Measurements from ENCODE around the gene TXNRD1.

The TXNRD1 gene

GRCh38 chr12:104280111-104280510 lies 64.5 kb downstream of the TXNRD1 start:
- DNase-seq: no peak

- no peak for DNase-seq
These were observed 65.3 kb downstream of the TXNRD1 start for GRCh38 chr12:104280717-104281458.

DNA sequence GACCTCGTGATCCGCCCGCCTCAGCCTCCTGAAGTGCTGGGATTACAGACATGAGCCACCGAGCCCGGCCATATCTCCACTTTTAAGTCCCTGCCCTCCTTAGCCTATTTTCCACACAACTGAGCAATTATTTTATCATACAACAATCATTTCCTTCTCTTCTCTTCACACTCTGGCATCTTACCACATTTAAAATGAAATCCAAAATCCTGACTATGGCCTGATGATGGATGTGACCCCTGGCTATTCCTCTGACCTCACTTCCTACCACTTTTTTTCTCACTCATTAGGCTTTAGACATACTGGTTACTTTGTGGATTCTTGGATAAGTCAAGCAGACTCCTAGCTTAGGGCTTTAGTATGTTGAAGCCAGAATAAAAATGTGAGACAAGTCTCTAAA lies 66.1 kb downstream of the TXNRD1 start:
- DNase-seq: no peak

DNA sequence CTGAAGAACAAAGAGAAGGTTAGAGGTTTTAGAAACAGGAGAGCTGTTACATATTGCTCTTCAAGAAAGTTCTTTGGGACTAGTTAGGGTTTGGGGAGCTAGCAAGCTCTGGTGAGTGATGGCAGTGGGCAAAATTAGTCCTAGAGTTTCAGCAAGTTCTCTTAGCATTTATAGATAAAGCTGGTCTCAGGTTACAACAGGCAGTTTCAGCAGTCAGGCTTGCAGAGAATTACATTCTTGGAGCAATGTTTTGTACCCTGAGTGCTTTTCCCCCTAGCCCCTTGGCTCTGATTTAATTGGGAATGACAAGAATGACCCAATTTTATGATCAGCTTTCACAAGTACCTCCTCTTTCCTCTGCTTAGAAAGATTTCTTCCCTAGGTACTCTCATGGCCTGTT lies 66.5 kb downstream of the TXNRD1 start:
- no peak for DNase-seq

DNA sequence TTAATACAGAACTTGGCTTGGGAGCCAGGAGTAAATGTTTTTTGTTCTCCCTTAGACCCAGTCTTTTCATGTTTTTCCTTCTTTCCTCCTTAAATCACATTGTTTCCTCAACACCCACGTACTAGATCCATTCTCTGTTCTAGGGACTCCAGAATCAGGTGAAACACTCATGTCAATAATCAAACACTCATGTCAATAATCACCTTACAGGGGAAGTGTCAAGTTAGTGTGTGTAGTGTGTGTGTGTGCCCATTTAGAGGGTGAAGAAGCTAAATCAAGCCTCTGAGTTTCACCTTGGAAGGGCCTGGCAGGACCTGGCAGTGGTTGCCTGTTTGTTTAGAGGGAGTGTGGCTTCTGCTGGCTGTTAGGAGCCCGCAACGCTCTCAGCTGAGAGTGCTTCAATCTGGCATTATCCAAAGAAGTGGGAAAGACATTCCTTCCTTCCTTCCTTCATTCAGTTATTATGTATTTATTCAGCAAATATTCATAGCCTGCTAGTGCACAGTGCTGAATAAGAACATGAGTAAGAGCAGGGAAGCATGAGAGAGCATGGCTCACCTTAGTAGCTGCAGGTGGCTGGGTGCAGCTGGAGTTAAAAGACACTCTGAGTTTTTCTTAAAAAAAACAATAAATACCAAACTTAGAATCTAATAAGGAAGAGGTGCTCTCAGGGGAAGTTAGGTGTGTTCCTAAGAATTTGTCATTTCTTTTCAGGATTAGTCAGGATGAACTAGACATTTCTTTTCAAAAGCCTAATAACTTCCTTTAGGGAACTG lies 70.3 kb downstream of the TXNRD1 start:
- no peak for DNase-seq

- peak; percentile 35 to 93 (median 81) for DNase-seq
These were observed 71.2 kb downstream of the TXNRD1 start for GRCh38 chr12:104286516-104287482.

GRCh38 chr12:104288635-104289274 lies 73.2 kb downstream of the TXNRD1 start:
- peak; percentile 27 to 94 (median 72) for DNase-seq

- DNase-seq: no peak
These were observed 74.7 kb downstream of the TXNRD1 start for GRCh38 chr12:104290320-104290719.

- no peak for DNase-seq
These were observed 75.3 kb downstream of the TXNRD1 start for GRCh38 chr12:104290855-104291254.

DNA sequence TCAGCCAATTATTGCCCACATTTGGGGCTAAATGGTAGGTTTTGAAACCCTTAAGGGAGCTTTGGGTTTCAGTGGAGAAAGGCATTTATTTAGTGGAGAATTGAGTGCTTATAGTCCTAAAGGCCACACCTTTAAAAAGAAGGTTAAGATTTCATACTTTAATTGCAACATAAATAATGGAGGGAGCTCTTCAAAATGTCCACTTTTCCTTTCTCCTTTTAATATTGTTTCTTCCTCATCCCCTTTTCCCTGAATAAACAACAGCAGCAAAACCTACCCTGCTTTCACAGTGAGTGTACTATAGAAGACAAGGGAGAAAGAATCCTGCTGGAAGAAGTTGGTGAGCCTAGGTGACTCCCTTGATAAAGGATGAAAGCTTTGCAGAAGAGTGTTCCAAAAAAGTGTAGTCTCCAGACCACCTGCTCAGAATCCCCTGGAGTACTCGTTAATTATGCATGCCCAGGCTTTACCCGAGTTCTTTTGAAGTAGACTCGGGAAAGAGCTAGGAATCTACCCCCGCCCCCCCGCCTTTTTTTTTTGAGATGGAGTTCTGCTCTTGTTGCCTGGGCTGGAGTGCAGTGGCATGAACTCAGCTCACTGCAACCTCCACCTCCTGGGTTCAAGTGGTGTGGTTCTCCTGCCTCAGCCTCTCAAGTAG lies 76.4 kb downstream of the TXNRD1 start:
- no peak for DNase-seq

- DNase-seq: no peak
These were observed 77.6 kb downstream of the TXNRD1 start for GRCh38 chr12:104292872-104293794.

DNA sequence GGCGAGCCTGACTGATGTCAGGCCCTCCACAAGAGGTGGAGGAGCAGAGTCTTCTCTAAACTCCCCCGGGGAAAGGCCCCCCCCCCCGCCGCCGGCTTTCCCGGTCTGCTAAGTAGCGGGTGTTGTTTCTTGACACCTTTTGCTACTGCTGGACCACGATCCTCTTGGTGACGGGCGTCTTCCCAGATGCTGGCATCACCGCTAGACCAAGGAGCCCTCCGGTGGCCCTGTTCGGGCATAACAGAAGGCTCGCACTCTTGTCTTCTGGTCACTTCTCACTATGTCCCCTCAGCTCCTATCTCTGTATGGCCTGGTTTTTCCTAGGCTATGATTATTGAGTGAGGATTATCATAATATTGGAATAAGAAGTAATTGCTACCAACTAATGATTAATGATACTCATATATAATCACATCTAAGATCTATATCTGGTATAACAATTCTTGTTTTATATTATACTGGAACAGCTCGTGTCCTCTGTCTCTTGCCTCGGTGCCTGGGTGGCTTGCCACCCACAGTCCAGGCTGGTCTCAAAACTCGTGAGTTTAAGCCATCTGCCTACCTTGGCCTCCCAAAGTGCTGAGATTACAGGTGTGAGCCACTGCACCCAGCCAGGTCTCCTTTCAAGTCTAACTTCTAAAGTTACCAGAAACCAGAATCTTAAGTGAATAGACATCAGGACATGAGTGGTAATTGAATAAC lies 78.7 kb downstream of the TXNRD1 start:
- DNase-seq: peak in 15 of 51 donors; percentile 2 to 27 (median 7)

- no peak for DNase-seq
These were observed 79.5 kb downstream of the TXNRD1 start for GRCh38 chr12:104294927-104295668.

- no peak for DNase-seq
These were observed 80.4 kb downstream of the TXNRD1 start for GRCh38 chr12:104295954-104296353.

GRCh38 chr12:104296718-104297117 lies 81.1 kb downstream of the TXNRD1 start:
- DNase-seq: no peak

GRCh38 chr12:104297477-104298113 lies 82.0 kb downstream of the TXNRD1 start:
- no peak for DNase-seq

DNA sequence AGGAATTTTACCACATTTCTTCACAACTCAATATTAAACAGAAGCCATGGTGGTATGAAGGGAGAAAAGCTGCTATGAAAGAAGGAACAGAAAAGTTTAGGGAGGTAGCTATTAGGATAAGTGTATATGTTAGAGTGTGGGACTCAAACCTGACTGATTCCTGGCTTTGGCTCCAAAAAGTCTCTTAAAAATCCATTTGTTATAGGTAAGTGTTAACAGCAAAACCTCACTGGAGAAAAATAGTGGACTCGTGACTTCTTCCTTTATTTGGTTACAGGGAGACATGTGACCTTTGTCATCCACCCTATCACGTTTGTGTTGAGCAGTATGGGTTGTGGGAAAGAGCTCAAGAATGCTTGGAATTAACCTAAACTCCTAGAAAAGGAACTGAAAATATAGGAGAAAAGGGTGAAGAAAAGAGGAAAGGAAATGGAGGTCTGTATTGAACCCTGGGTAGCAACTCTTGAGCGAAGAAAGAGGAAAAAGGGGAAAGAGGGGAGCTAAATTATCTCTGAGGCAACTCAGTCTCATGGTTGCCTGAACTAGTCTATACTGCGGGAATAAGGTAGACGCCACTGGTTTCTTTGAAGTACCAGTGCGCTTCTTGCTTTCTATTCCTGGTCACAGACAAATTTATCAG lies 84.4 kb downstream of the TXNRD1 start:
- DNase-seq: no peak

Data from hypothalamus (tissue), 51 donors.